ENCODE data around the gene WFDC8. TPM values are rescaled to one million over a fixed set of nuclear protein-coding genes. Genes with fewer than 3 reads are reported as not detected.

The WFDC8 gene
- not detected in 3 replicates for total RNA-seq
- long read RNA-seq, result 0 reads

GRCh38 chr20:45579184-45579583 is at the start of gene WFDC8:
WFDC8 (minus strand) TSS chr20:45579284; CDS start chr20:45579247, 37 bp downstream.
- Mint-ChIP-seq H3K27me3 (ENCODE audit: low read depth) (peaks cover 26% of the 10 kb centered on the region), H3K36me3 (ENCODE audit: low read depth) (no peaks in the 10 kb centered on the region), H3K4me1 (ENCODE audit: low read depth) (peaks cover 5% of the 10 kb centered on the region), H3K9me3 (ENCODE audit: low read depth) (peaks cover 2% of the 10 kb centered on the region), H3K4me3 (ENCODE audit: unreplicated experiment) (no peak within 1 kb of the TSS), H3K27ac (ENCODE audit: unreplicated experiment) (no peak within 1 kb of the TSS)
- TF ChIP-seq CTCF (IDR thresholded peaks at IDR 0.05), result no peak
- DNase-seq (ENCODE audit: low spot score), result no peak

GRCh38 chr20:45626540-45626939 is 47.5 kb upstream of the WFDC8 start:
- peaks cover 3% of the 10 kb centered on the region for H3K9me3 Mint-ChIP-seq (ENCODE audit: low read depth)
- no peak for DNase-seq (ENCODE audit: low spot score)
- no peaks in the 10 kb centered on the region for H3K36me3 Mint-ChIP-seq (ENCODE audit: low read depth)
- H3K4me1 Mint-ChIP-seq (ENCODE audit: low read depth), result no peaks in the 10 kb centered on the region
- no peak overlapping the region for H3K4me3 Mint-ChIP-seq (ENCODE audit: unreplicated experiment)
- H3K27me3 Mint-ChIP-seq (ENCODE audit: low read depth), result peaks cover 32% of the 10 kb centered on the region
- TF ChIP-seq CTCF (IDR thresholded peaks at IDR 0.05), result no peak
- no peak overlapping the region for H3K27ac Mint-ChIP-seq (ENCODE audit: unreplicated experiment)

GRCh38 chr20:45621593-45621992 is 42.5 kb upstream of the WFDC8 start:
- Mint-ChIP-seq H3K4me1 (ENCODE audit: low read depth) (no peaks in the 10 kb centered on the region), H3K27me3 (ENCODE audit: low read depth) (peaks cover 13% of the 10 kb centered on the region), H3K27ac (ENCODE audit: unreplicated experiment) (no peak overlapping the region), H3K36me3 (ENCODE audit: low read depth) (no peaks in the 10 kb centered on the region), H3K4me3 (ENCODE audit: unreplicated experiment) (no peak overlapping the region), H3K9me3 (ENCODE audit: low read depth) (peaks cover 7% of the 10 kb centered on the region)
- no peak for TF ChIP-seq CTCF (IDR thresholded peaks at IDR 0.05)
- no peak for DNase-seq (ENCODE audit: low spot score)

- H3K4me1 Mint-ChIP-seq (ENCODE audit: low read depth), result no peaks in the 10 kb centered on the region
- peaks cover 4% of the 10 kb centered on the region for H3K9me3 Mint-ChIP-seq (ENCODE audit: low read depth)
- H3K4me3 Mint-ChIP-seq (ENCODE audit: unreplicated experiment), result no peak overlapping the region
- no peak for TF ChIP-seq CTCF (IDR thresholded peaks at IDR 0.05)
- no peak overlapping the region for H3K27ac Mint-ChIP-seq (ENCODE audit: unreplicated experiment)
- no peaks in the 10 kb centered on the region for H3K36me3 Mint-ChIP-seq (ENCODE audit: low read depth)
- no peaks in the 10 kb centered on the region for H3K27me3 Mint-ChIP-seq (ENCODE audit: low read depth)
- no peak for DNase-seq (ENCODE audit: low spot score)
Observed at GRCh38 chr20:45617591-45617990, 38.5 kb upstream of the WFDC8 start.

- Mint-ChIP-seq H3K27me3 (ENCODE audit: low read depth) (no peaks in the 10 kb centered on the region), H3K36me3 (ENCODE audit: low read depth) (no peaks in the 10 kb centered on the region), H3K4me1 (ENCODE audit: low read depth) (no peaks in the 10 kb centered on the region), H3K4me3 (ENCODE audit: unreplicated experiment) (no peak overlapping the region), H3K27ac (ENCODE audit: unreplicated experiment) (no peak overlapping the region), H3K9me3 (ENCODE audit: low read depth) (peaks cover 10% of the 10 kb centered on the region)
- no peak for TF ChIP-seq CTCF (IDR thresholded peaks at IDR 0.05)
- DNase-seq (ENCODE audit: low spot score), result no peak
Observed at GRCh38 chr20:45612314-45612713, 33.2 kb upstream of the WFDC8 start.

All from chondrocyte (in vitro differentiated cells).